Duodenal mucosa (tissue), 2 donors: Measurements from ENCODE around the gene USB1.
A peak's percentile ranks its signal among the peaks of the same experiment; 100 is the strongest.

ENCODE experiments used
- H3K27ac ChIP-seq: one replicate; pipeline ENCODE4 v1.7.0; 2013; ENCODE audit warnings: low read depth, low read length
- H3K27me3 ChIP-seq, 2 donors: one replicate each; pipeline ENCODE4 v1.7.0; 2013; ENCODE audit warnings: low read length in 2 of 2, control low read depth in 1 of 2; ENCODE audit not compliant: insufficient read depth in 2 of 2, control insufficient read depth in 1 of 2
- H3K36me3 ChIP-seq, 2 donors: one replicate each; pipeline ENCODE4 v1.7.0; 2013; ENCODE audit warnings: low read length in 2 of 2, control low read depth in 1 of 2; ENCODE audit not compliant: insufficient read depth in 2 of 2, control insufficient read depth in 1 of 2
- H3K4me1 ChIP-seq, 2 donors: one replicate each; pipeline ENCODE4 v1.7.0; 2013; ENCODE audit warnings: low read length in 2 of 2, control low read depth in 1 of 2; ENCODE audit not compliant: insufficient read depth in 2 of 2, control insufficient read depth in 1 of 2
- H3K4me3 ChIP-seq, 2 donors: one replicate each; pipeline ENCODE4 v1.7.0; 2013; ENCODE audit warnings: low read length in 2 of 2, low read depth in 1 of 2
- H3K9ac ChIP-seq, 2 donors: one replicate each; pipeline ENCODE4 v1.7.0; 2013; ENCODE audit warnings: low read length in 2 of 2, low read depth in 1 of 2
- H3K9me3 ChIP-seq, 2 donors: one replicate each; pipeline ENCODE4 v1.7.0; 2013; ENCODE audit warnings: low read length in 2 of 2, control low read depth in 1 of 2; ENCODE audit not compliant: control insufficient read depth in 1 of 2

Gene USB1

GRCh38 chr16:58025351-58026138 is 24.3 kb downstream of the USB1 start, which contains the start of gene MMP15:
TSS of gene MMP15 (plus strand) at chr16:58025754. CDS start at chr16:58026351, 597 bp downstream.
- Histone ChIP-seq H3K27me3 (no peaks in the 10 kb centered on the region), H3K9me3 (no peaks in the 10 kb centered on the region), H3K9ac (peak within 1 kb of the TSS; percentile 59 to 82), H3K4me3 (peak within 1 kb of the TSS; percentile 82 to 83), H3K27ac (peak within 1 kb of the TSS; percentile 83), H3K4me1 (peaks cover 52 to 65% of the 10 kb centered on the region in 2 donors), H3K36me3 (no peaks in the 10 kb centered on the region)

- no peaks in the 10 kb centered on the region for H3K9me3 ChIP-seq
- peak overlapping the region; percentile 83 for H3K27ac ChIP-seq
- H3K4me3 ChIP-seq: peak overlapping the region; percentile 82 to 83
- H3K9ac ChIP-seq: peak overlapping the region; percentile 59 to 82
- H3K27me3 ChIP-seq: no peaks in the 10 kb centered on the region
- peaks cover 59 to 70% of the 10 kb centered on the region in 2 donors for H3K4me1 ChIP-seq
- no peaks in the 10 kb centered on the region for H3K36me3 ChIP-seq
These were observed 25.0 kb downstream of the USB1 start for GRCh38 chr16:58026139-58026704.

- Histone ChIP-seq H3K27me3 (no peaks in the 10 kb centered on the region), H3K4me3 (peak overlapping the region; percentile 82 to 83), H3K27ac (peak overlapping the region; percentile 83), H3K9ac (peak overlapping the region; percentile 59 to 82), H3K4me1 (peaks cover 61 to 70% of the 10 kb centered on the region in 2 donors), H3K9me3 (no peaks in the 10 kb centered on the region), H3K36me3 (no peaks in the 10 kb centered on the region)
These were observed 25.5 kb downstream of the USB1 start for GRCh38 chr16:58026705-58027160.

GRCh38 chr16:58027161-58027915 is 26.1 kb downstream of the USB1 start:
- Histone ChIP-seq H3K4me1 (peaks cover 63 to 71% of the 10 kb centered on the region in 2 donors), H3K36me3 (no peaks in the 10 kb centered on the region), H3K27ac (peak overlapping the region; percentile 16), H3K9ac (peak overlapping the region; percentile 59 to 82), H3K4me3 (peak overlapping the region; percentile 82 to 83), H3K27me3 (no peaks in the 10 kb centered on the region), H3K9me3 (no peaks in the 10 kb centered on the region)

DNA sequence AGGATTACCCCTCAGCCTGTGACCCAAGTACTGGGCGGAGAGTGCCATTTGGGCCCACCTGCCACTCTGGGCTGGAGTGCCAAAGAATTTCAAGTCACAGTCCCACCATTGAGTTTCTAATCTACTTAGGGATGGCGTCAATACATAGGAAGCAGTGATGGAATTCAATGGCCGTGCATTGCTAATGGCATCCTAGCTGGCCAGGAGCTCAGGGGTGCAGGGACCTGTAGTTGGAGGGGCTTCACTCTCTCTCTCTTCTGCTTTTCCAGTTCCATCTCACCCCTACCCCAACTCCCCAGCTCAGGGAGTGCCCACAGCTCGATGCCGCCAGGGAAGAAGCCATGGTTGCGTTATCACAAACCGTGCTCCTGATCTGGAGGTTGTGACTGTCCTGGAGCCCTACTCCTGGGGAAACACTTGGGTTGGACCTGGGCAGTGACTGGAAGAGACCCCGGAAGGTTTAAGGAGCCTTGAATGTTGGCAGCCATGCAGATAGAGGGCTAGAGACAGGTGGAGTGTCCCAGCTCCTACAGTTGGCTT is 26.8 kb downstream of the USB1 start:
- peak overlapping the region in 1 of 2 donors; percentile 59 for H3K9ac ChIP-seq
- peaks cover 62 to 68% of the 10 kb centered on the region in 2 donors for H3K4me1 ChIP-seq
- peak overlapping the region; percentile 82 to 83 for H3K4me3 ChIP-seq
- H3K9me3 ChIP-seq: no peaks in the 10 kb centered on the region
- no peak overlapping the region for H3K27ac ChIP-seq
- H3K36me3 ChIP-seq: no peaks in the 10 kb centered on the region
- no peaks in the 10 kb centered on the region for H3K27me3 ChIP-seq

- Histone ChIP-seq H3K9ac (peak overlapping the region in 1 of 2 donors; percentile 59), H3K4me1 (peaks cover 55 to 61% of the 10 kb centered on the region in 2 donors), H3K27me3 (no peaks in the 10 kb centered on the region), H3K4me3 (peak overlapping the region; percentile 82 to 83), H3K36me3 (no peaks in the 10 kb centered on the region), H3K27ac (no peak overlapping the region), H3K9me3 (no peaks in the 10 kb centered on the region)
These were observed 27.4 kb downstream of the USB1 start for GRCh38 chr16:58028541-58029070.

GRCh38 chr16:58029410-58029809 is 28.2 kb downstream of the USB1 start:
- Histone ChIP-seq H3K9ac (no peak overlapping the region), H3K27ac (no peak overlapping the region), H3K4me1 (peaks cover 49 to 53% of the 10 kb centered on the region in 2 donors), H3K9me3 (no peaks in the 10 kb centered on the region), H3K27me3 (no peaks in the 10 kb centered on the region), H3K36me3 (peaks cover 0 to 2% of the 10 kb centered on the region in 2 donors), H3K4me3 (no peak overlapping the region)

- Histone ChIP-seq H3K27me3 (no peaks in the 10 kb centered on the region), H3K9ac (no peak overlapping the region), H3K9me3 (no peaks in the 10 kb centered on the region), H3K27ac (peak overlapping the region; percentile 13), H3K36me3 (peaks cover 0 to 4% of the 10 kb centered on the region in 2 donors), H3K4me1 (peaks cover 45 to 48% of the 10 kb centered on the region in 2 donors), H3K4me3 (no peak overlapping the region)
These were observed 29.1 kb downstream of the USB1 start for GRCh38 chr16:58030136-58030840.
